Stimulated activated CD8-positive, alpha-beta memory T cell treated with anti-CD3 and anti-CD28 coated beads, Interleukin-2, amount 100 ng/mL, for 48 hours (primary cell): ENCODE results near the gene NSG1.
"Not testable (repeated sequence)": the region's sequence is repeated elsewhere in the genome, so short reads cannot be mapped to it uniquely, and the experiment has no call there.

ENCODE experiments used
- DNase-seq, 2 donors: peaks; one replicate each; pipeline ENCODE4 v3.0.0-alpha.2; 2020; ENCODE audit warnings: low read depth in 2 of 2

NSG1 gene

GRCh38 chr4:4386736-4387392 lies at the start of gene NSG1:
NSG1 (plus strand) TSS chr4:4387102; CDS start chr4:4387630, 528 bp downstream.
- DNase-seq: no peak

- DNase-seq: no peak
Measured at GRCh38 chr4:4338210-4339001, 48.5 kb upstream of the NSG1 start.

GRCh38 chr4:4339504-4340085 lies 47.3 kb upstream of the NSG1 start:
- no peak for DNase-seq

- no peak for DNase-seq
Measured at GRCh38 chr4:4341861-4342650, 44.8 kb upstream of the NSG1 start.

GRCh38 chr4:4343038-4343437 lies 43.9 kb upstream of the NSG1 start:
- no peak for DNase-seq

GRCh38 chr4:4344915-4345527 lies 41.9 kb upstream of the NSG1 start:
- no peak for DNase-seq

- DNase-seq: no peak
Measured at GRCh38 chr4:4347585-4347984, 39.3 kb upstream of the NSG1 start.

GRCh38 chr4:4348585-4348984 lies 38.3 kb upstream of the NSG1 start:
- not testable (repeated sequence) for DNase-seq

- DNase-seq: no peak
Measured at GRCh38 chr4:4349867-4350266, 37.0 kb upstream of the NSG1 start.

GRCh38 chr4:4350909-4351308 lies 36.0 kb upstream of the NSG1 start:
- no peak for DNase-seq

- DNase-seq: no peak
Measured at GRCh38 chr4:4355302-4355701, 31.6 kb upstream of the NSG1 start.

- no peak for DNase-seq
Measured at GRCh38 chr4:4356106-4357041, 30.5 kb upstream of the NSG1 start.

GRCh38 chr4:4358093-4358854 lies 28.6 kb upstream of the NSG1 start:
- no peak for DNase-seq

- no peak for DNase-seq
Measured at GRCh38 chr4:4361883-4362282, 25.0 kb upstream of the NSG1 start.

- DNase-seq: no peak
Measured at GRCh38 chr4:4362991-4363697, 23.8 kb upstream of the NSG1 start.

GRCh38 chr4:4364061-4364460 lies 22.8 kb upstream of the NSG1 start:
- DNase-seq: no peak

GRCh38 chr4:4364486-4365208 lies 22.3 kb upstream of the NSG1 start:
- no peak for DNase-seq

GRCh38 chr4:4368809-4369580 lies 17.9 kb upstream of the NSG1 start:
- no peak for DNase-seq
